Left lobe of liver (tissue), 2 donors: ENCODE results near the gene PDE6C. TPM values are rescaled to one million over a fixed set of nuclear protein-coding genes. Genes with fewer than 3 reads are reported as not detected.

Source experiments
- ATAC-seq: fragments of 200-7000 bp; cut with Tn5 transposase; one replicate; pipeline ENCODE4 v1.9.1; 2020; ENCODE audit warnings: mild to moderate bottlenecking, moderate library complexity
- DNase-seq: peaks from one replicate; pipeline ENCODE4 v3.0.0-alpha.2; 2020; ENCODE audit warnings: low spot score
- total RNA-seq: library from RNA; stranded (reverse); gene quantifications from one replicate; pipeline ENCODE4 v1.2.1, GENCODE V29; 2021
- donor health status: DM: no; HTN: no; CAD: no; lungs with moderate emphysema.
- donor health status: DM: no; HTN: yes; CAD: no.

Gene PDE6C
- not detected for total RNA-seq

DNA sequence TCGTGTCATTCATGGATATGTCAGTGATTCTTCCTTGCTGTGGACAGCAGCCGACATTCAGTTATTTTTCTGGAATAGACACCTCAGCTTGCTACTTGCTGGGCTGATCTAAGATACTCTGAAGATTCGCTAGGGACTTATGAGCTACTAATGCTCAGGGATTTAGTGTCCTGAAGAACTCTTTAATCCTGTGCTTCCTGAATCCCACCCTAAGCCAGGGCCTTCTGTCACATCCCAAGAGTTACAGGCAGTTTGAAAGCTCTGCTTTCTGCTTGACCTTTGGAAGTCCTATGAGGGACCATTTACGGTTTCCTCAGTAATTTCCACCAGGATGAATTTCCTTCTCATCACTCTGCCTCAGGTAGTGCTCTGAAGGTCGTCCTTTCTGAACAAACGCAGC, at the start of gene PDE6C:
TSS of gene PDE6C (plus strand) at position 227 of the 400 bp plus-strand sequence. CDS start 189 bp downstream, outside the sequence.
- ATAC-seq, result no peak
- no peak for DNase-seq

DNA sequence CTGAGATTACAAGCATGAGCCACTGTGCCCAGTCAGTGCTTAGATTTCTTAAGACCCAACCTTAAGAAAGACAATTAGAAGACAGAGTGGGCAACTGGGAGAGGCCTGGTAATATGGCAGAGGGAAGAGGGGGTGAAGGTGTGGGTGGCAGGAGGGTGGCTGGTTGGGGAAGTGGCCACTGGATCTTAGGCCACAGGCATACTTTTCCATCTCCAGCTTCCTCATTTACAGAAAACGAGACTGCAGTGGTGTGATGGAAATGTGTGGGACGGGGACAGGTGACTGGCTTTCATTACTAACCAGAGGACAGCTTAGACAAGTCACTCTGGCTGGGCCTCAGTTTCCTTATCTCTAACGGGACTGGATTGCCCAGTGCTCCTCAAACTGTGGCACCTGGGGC, 46.9 kb upstream of the PDE6C start:
- DNase-seq, result no peak
- ATAC-seq, result no peak

DNA sequence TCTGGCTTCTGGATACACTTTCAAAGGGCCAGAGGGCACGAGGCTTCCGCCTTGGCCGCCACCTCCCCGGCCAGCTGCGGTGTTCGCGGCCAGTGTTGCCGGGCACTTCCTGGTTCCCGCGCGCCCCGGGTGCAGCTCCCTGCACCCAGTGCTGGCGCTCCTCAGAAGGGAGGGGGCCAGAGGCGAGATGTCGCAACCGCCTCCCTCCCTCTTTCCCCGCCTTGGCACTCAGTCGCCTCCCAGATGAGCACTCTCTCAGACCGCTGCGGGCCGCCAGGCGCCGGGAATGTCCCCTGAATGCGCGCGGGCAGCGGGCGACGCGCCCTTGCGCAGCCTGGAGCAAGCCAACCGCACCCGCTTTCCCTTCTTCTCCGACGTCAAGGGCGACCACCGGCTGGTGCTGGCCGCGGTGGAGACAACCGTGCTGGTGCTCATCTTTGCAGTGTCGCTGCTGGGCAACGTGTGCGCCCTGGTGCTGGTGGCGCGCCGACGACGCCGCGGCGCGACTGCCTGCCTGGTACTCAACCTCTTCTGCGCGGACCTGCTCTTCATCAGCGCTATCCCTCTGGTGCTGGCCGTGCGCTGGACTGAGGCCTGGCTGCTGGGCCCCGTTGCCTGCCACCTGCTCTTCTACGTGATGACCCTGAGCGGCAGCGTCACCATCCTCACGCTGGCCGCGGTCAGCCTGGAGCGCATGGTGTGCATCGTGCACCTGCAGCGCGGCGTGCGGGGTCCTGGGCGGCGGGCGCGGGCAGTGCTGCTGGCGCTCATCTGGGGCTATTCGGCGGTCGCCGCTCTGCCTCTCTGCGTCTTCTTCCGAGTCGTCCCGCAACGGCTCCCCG, 45.7 kb upstream of the PDE6C start, which contains the start of gene FFAR4:
TSS of gene FFAR4 (plus strand) at position 231 of the 842 bp plus-strand sequence. CDS start at position 287, 56 bp downstream.
- DNase-seq, result no peak
- peak; percentile 69 for ATAC-seq

DNA sequence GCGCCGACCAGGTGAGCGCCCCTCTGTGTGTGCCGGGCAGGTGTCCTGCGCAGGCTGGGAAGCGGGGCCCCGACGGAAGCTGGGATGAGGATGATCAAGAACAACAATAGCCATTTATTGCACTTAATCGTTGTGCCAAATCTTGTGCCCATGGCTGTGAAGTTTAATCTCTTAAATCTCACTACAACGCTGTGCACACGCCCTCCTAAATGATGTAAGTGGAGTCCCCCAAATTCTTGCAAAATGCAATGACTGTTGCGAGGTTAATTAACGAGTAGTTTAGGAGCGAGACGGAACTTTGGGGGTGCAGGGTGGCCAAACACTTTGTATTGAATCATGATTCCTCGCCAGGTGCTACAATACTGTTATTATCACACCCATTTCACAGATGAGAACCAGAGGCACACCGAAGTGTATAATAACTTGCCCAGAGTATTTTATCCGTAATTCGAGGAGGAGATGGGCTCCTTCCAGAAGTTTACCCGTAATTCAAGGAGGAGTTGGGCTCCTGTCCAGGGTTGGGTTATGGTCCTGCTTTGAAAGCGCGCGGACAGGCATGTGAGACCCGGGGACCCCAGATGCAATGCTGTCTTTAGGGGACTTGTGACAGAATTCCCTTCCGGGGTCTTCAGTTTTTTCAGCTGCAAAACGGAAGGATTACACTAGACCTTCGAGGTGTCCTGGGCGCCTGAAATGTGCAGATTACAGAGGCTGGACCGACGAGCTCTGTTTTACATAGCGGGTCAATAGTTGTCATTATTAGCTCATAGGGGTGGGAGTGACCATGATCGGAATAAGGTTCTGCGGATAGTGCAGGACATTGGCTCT, 44.8 kb upstream of the PDE6C start:
- no peak for DNase-seq
- ATAC-seq, result peak; percentile 12

DNA sequence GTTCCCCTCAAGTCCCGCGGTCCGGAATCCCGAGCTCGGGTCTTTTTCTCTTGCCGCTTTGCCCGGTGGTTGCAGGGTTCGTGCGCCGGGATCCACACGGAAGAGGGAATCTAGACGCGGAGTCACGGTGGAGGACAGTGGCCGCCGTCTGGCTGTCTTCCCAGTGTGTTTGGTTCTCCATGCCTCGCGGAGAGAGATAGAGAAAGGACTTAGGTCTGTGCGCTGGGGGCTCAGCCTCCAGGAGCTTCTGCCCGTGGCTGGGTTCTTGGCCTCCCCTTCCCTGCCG, 44.3 kb upstream of the PDE6C start:
- ATAC-seq, result peak; percentile 46
- no peak for DNase-seq

DNA sequence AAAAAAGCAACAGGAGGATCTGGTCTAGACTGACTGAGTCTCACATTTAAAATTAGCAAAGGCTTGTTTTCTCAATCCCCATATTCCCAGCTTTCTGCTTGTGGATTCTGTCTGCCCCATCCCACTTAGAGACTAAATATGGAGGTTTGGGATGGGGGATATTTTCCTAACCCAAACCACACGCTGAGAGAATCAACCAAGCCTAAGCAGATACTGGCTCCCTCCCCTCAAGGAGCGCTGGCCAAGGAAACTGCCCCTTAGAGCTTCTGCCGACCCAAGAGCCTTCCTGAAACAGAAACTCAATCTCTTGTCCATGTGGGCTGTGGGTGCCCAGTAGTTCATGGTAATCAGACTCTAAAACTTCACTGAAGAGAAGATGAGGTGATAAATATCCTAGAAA, 42.0 kb upstream of the PDE6C start:
- ATAC-seq (no peak), DNase-seq (no peak)

DNA sequence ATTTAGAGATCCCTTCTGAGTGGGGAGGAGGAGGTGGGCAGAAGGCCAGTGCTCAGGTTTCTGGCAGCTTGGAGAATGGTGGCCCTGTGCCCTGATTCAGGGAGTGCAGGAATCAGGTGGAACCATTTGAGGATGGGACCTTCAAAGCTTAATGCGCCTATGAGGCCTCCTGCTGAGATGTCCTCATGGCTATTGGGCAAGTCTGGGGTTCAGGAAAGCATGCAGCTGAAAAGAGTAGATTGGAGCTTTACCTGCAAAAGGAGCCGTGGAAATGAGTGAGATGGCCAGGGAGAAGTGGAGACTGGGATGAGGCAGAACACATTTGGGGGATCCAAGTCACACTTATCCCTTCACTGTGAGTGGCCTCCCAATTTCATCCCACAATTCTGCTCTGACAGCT, 39.7 kb upstream of the PDE6C start:
- no peak for ATAC-seq
- no peak for DNase-seq

DNA sequence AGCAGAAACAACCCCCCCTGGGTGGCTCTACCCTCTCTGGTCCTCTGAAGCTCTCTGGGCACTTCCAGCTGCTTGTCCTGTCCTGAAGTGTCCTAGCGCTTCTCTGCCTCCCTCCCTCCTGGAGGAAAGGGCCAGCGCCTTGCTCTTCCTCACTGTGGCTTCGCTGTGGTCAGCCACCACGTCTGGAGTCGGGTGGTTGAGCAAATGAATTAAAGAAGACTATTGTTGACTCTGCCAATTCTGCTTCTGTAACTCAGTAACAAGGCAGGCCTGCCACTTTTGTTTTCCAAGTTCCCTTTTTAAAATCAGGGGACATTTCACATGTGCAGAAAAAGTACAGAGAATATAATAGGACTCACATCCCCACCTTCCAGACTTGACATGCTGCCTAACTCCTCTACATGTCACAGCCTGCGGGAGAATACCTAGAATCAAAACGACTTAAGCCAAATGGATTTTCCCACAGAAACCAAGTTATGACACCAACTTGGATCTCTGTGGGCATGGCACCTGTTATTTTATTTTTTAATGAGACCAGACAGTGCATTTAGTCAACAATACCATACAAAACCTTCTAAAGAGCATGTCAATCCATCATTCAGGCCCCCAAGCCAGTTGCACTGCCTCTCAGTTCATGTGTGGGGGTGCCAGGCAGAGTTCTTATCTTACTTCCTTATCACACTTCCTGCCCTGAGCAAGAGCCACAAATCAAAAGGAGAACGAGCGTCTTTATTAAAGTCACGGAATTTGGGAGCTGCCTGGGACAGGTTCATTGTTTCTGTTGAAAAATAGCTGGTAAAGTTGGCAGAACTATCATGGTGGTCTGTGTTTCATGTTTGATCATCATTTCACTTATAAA, 39.1 kb upstream of the PDE6C start:
- ATAC-seq, result peak; percentile 46
- no peak for DNase-seq

DNA sequence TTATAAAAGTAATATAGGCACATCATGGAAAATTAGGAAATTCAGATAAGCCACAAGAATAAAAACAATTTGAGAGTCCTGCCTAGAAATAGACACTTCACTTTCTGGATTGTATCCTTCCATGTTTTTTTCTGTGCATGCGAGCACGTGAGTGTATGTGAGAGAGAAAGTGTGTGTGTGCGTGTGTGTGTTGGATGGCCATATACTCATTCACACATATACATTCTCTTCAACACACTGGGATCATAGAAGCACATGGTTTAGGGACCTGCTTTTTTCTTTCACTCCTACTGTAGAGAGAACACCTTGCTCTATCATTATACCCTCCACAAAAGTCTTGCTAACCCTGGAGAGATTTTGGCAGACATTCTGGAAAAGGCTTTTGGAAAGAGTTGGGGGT, 38.4 kb upstream of the PDE6C start:
- DNase-seq (no peak), ATAC-seq (no peak)

DNA sequence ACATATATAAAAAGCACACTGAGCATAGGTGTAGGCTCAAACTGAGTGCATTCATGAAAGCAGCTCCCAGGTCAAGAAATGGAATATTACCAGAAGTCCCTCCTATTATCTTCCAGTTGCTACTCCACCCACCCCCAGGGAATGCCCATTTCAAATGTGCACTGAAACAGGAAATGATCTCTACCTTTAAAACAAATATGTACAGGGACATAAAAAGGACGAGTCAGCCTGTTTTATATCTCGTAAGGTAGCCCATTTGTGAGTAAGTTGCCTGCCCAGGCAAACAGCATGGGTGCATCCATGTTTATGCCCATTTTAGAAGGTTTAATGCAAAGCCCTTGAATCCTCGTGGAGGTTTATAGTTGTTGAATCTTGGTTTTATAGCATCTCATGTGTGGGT, 35.4 kb upstream of the PDE6C start:
- ATAC-seq, result no peak

DNA sequence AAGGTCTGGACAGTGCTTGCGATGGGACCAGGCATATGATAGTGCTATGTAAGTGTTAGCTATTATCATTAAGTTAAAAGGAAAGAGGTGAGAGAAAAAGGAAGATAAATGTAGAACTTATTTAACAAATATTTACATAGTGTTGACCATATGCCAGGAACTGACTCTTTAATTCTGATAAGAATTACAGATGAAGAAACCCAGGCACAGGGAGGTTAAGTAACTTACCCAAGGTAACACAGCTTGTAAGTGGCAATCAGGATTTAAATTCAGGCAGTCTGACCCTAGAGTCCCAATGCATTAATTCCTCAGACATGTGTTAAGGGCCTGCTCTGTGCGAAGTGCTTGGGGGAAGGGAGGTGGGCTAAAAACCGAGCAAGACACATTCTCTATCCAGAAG, 34.8 kb upstream of the PDE6C start:
- DNase-seq (no peak), ATAC-seq (no peak)

More for the DNA sequence above, 35.4 kb upstream of the PDE6C start:
- DNase-seq, result no peak

DNA sequence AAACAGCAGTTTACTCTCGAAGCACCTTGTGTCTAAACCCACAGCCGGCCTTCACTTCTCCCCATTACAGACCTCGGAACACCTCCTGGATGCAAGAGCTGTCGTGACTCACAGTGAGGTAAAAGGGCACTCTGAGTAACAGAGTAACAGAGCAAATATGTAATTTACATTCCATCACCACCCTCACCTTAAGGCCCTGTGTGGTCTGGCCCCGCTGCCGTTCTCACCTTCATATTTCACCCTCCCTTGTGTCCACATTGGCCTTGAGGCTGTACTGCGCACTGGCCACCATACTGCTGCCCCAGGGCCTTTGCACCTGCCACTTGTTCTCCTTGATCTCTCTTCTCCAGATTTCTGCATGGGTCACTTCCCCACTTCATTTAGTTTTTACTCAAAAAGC, 33.2 kb upstream of the PDE6C start:
- no peak for DNase-seq
- no peak for ATAC-seq

DNA sequence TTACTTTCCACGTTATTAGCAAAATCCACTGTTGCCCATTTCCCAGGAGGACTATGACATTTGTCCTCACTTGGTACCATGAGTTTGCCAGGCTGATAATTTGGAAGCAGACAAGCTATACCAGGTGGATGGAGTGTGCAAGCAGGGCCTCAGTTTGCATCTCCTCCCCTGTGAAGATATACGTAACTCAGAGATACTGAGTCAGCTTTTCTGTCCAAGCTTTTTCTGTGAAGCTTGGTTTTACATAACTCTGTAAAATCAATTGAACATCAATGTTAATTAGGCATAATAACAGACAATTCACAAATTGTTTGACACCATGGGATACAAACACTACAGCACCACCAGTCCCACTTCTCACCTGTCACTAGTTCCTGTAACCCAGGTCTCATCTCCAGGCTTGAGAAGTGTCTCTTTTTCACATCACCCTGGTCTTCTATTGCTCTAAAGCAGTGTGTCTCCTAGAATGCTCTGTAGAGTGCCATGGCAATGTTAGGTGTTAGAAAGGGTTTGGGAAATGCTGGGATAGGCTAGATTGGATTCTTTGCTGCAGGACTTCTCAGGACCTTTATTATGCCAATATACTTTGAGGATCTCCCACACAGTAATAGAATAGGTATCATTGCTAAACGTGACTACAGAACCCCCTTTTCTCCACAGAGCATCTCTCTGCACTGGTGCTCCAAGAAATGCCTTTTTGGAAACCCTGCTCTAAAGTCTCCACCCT, 32.2 kb upstream of the PDE6C start:
- ATAC-seq (no peak), DNase-seq (no peak)

DNA sequence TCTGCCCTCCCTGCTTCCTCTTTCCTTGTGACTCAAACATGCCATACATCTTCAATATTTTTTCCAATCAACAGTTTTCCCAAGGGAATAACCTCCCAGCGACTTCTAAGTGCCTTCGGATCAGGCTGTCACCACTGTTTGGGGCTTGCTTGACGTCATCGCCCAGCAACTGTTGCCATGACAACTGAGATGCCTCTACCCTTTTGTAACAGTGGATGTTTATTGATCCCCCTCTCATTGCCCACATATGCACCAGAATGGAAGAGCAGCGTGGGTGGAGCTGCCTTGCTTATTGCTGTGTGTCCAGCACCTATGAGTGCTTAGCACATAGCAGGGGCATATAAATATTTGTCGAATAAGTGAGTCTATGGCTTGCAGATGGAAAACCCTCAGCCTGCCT, 31.5 kb upstream of the PDE6C start:
- DNase-seq, result no peak
- no peak for ATAC-seq

DNA sequence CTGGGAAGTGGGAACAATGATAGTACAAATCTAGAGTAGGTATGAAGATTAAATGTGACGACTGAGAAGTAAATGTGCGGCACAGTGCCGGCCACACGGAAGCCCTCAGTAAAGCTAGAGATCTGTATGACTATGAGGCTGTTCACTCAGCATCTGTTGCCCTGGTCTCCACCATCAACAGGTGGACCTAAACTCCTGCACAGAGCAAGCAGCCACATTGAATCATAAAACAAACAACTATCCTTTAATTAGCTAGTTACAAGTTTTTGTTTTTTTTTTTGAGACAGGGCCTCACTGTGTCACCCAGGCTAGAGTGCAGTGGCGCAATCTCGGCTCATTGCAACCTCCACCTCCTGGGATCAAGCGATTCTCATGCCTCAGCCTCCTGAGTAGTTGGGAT, 27.9 kb upstream of the PDE6C start:
- no peak for ATAC-seq
- DNase-seq, result no peak

DNA sequence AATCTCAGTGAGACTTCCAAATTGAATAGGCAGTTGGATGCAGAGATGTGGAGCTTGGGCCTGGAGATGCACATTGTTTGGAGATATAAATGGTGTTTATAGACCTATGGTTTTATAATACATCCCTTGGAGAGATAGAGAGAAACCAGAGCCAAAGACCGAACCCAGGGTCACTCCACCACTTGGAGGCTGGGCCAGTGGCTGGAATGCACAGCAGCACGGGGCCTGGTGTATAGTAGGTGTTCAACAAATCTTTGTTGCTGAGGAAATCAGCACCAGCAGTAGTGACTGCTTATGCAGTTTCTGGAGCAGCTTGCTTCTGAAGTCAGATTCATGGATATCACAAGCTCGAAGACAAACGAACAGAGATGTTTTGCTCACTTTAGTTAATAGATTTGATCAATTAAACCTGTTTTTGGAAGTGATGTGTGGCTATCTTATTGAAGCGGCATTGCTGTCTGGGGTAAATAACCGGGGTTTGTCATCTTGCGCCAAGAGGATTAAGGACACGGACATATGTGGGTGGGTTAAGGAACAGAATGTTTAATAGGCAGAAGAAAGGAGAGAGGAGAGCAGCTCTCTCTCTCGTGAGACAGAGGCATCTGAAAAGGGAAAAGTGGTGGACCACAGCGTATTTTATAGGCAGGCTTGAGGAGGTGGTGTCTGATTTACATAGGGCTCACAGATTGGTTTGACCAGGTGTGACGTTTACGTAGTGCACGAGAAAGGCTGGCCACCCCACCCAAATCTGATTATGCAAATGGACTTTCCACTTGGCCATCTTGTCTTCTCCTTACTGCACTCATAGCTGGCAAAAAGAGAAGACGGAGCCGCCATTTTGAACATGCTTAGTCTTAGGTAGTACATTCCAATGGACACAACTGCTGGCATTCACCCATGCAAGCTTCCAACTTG, 22.4 kb upstream of the PDE6C start:
- DNase-seq (peak; percentile 84), ATAC-seq (peak; percentile 57)

DNA sequence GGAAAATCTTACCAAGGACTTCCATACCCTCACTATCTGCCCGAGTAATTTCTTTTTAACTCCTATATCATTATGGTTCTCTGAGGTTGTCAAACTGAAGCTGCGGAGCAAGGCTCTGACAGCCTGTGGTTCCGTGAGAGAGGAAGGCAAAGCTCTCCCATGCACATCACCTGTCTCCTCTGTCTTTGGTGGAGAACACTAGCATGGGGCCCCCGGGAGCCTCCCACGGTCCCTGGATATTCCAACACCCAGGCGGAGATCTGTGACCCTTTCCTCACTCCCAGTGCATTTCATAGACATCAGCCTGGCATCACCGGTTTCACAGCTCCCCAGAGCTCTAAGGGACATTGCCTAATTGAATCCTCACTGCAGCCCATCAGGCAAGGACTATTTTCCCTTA, 21.7 kb upstream of the PDE6C start:
- DNase-seq (no peak), ATAC-seq (peak; percentile 24)

DNA sequence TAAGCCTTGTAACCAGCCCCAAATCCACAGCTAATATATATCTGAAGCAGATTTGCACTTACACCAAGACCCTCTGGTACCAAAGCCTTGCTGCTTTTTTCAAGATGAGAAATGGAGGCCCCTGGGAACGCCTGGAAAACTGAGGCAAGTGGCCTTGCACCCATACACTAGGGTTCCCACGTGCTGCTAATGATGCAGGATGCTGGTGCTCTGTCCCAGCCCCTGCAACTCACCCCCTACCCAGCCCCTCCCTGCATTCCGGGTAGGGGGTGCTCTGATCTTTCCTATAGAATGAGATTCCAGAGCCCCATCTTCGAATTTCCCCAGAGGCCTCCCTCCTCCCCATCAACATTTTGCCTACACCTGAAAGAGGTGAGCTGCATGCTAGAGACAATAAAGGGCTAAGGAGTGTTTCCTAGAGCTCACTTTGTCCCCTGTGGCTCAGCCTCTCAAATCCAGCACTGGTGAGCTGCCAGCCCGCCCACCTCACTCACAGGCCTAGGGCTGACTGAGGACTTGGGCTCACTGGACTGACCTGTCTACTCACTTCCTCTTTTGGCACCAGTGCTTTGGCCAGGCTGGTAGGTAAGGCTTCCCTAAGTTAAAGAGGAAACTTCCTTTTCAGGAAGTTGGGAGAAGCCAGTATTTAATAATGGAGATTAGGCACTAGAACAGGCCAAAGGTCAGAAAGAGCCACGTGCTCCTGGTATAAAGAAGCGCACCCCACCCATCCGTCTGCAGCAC, 21.1 kb upstream of the PDE6C start:
- no peak for DNase-seq
- ATAC-seq, result no peak

DNA sequence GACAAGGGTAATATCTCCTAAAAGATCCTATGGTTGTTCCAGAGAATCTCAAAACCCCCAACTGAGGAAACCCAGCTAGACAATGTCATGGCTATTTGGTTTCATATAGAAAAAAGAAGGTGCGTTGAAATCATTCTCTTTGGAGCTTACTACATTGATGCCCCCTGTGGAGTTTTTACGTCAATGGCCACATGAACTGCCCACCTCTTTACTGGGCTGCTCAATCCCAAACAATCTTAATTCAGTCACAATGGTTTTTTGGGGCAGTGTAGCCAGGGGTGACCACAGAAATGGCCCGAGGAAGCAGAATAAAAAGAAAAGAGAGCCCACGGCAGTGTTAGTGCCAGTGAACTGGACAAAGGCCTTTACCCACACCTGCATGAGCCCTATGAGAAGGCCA, 19.1 kb upstream of the PDE6C start:
- ATAC-seq, result no peak
- no peak for DNase-seq
